ENCODE results near the gene PTAR1.
"Not testable (repeated sequence)": the region's sequence is repeated elsewhere in the genome, so short reads cannot be mapped to it uniquely, and the experiment has no call there.

The PTAR1 gene, protein sequence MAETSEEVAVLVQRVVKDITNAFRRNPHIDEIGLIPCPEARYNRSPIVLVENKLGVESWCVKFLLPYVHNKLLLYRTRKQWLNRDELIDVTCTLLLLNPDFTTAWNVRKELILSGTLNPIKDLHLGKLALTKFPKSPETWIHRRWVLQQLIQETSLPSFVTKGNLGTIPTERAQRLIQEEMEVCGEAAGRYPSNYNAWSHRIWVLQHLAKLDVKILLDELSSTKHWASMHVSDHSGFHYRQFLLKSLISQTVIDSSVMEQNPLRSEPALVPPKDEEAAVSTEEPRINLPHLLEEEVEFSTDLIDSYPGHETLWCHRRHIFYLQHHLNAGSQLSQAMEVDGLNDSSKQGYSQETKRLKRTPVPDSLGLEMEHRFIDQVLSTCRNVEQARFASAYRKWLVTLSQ

DNA sequence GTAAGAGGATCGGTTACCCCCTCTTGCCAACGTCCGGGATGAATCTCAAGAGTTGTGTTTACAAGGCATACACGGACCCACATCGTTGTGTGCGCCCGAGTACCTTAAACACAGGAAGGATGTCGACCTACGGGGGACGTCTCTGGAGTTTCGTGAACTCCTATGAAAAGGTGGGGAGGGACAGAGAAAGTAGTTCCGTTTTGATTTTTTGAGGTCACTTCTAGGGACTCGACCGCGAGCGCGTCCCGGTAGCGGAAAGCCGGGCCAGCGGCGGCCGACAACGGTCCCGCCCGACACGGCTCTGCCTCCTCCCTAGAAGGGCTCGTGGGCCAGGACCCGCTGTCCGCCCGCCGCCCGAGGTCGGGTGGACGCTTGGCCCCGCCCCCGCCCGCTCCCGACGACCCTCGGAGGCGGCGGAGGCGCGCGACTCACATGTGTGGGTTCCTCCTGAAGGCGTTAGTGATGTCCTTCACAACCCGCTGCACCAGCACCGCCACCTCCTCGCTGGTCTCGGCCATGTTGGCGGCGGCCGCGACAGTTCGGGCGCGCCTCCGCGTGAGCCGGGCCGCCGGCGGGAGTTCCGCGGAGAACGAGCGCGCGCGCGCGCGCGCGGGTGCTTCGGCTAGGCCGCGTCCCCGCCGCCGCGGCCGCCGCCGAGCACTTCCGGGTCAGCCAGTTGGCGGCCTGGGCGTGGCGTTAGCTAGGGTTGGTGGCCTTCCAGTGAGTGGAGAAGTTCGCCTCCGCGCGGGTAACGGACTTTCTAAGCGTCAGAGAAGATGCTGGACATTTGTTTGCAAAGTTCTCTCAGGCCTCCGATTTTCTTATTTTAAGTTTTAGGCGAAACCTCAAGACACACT, at the start of gene PTAR1:
TSS of gene PTAR1 (minus strand) at position 591 of the 857 bp plus-strand sequence. CDS start at position 518, 73 bp downstream.
- DNase-seq: peak; percentile 94

DNA sequence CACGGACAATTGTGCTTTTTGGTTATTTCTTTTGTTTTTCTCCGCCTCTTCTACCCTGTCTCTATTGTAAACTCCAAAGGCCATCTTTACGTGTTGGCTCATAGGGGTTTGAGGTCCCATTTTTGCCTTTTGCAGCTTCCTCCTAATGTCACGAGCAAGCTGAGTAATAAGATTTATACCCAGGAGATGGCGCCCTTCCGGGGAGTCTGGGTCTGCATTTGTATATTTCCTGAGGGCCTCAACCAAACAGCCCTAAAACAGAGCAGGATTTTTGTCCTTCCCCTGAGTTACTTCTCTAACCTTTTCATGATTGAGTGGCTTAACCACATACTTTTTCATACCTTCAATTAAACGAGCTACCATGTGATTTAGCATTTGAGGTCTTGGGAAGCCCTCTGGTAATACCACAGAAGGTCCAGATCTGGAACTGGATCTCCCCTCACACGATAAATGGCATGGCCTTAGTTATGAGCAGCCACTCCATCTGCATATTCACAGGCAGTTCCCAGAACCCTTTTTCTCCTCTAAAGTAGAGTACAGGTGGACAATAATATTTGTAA, 49.6 kb upstream of the PTAR1 start:
- peak; percentile 26 for DNase-seq

DNA sequence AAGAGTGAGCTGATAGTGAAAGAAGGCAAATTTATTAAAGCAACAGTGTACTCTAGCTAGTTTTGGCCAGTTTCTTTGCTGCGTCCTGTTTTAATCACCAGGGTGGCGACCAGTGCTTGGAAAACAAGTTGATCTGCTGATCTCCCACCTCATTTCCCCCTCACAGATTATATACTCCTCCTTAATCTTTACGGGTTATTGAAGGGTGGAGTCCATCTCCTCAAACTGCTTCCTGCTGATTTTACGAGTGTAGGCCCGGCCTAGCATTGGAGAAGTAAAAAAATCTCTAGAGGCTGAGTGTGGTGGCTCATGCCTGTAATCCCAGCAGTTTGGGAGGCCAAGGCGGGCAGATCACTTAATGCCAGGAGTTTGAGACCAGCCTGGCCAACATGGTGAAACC, 46.8 kb upstream of the PTAR1 start:
- no peak for DNase-seq

DNA sequence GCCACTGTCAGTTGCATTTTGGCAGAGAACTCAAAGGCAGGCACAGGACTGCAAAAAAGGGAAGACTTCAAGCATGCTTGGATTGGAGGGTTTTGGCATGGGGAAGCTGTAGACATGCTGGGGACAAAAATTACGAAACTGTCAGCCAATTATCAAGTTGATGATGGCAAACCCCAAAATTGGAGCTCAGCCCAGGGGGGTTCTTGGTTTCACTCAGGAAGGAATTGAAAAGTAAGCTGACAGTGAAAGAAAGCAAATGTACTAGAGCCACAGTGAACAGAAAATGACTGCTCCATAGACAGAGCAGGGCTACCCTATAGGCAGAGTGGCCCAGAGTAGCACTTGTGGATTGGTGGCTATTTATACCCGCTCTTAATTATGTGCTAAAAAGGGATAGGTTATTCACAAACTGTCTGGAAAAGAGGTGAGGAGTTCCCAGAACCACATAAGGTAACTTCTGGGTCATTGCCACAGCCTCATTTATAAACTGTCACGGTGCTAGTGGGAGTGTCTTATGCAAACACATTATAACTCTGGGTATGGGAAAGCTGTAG, 46.2 kb upstream of the PTAR1 start:
- no peak for DNase-seq

DNA sequence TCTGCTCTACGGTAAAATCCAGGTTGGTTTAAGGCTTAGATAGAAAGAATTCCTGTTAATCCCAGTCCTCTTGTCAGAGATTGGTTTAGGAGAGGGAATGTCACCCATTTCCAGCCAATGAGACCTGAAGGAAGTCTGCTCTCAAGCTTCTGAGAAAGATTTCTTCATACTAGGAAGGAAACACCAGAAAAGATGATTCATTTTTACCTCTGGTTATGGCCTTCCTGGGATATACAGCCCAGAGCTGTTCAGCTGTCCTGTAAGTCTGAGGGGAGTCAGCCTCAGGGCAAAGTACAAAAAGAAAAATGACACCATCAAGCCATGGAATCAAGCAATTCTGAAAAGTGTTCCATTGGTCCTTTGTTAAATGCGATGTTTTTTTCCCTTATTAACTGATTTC, 42.2 kb upstream of the PTAR1 start:
- DNase-seq: no peak

DNA sequence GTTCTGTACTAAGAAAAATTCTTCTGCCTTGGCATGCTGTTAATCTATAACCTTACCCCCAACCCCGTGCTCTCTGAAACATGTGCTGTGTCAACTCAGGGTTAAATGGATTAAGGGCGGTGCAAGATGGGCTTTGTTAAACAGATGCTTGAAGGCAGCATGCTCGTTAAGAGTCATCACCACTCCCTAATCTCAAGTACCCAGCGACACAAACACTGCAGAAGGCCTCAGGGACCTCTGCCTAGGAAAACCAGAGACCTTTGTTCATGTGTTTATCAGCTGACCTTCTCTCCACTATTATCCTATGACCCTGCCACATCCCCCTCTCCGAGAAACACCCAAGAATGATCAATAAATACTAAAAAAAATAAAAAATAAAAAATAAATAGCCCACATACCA, 40.2 kb upstream of the PTAR1 start:
- not testable (repeated sequence) for DNase-seq

DNA sequence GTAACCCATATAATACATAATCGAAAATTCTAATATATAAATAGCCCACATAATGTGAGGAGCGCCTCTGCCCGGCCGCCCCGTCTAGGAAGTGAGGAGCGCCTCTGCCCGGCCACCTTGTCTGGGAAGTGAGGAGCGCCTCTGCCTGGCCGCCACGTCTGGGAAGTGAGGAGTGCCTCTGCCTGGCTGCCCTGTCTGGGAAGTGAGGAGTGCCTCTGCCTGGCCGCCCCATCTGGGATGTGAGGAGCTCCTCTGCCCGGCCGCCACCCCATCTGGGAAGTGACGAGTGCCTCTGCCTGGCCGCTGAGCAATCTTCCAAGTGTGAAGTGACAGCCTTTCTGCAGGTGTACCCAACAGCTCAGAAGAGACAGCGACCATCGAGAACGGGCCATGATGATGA, 39.7 kb upstream of the PTAR1 start:
- not testable (repeated sequence) for DNase-seq

DNA sequence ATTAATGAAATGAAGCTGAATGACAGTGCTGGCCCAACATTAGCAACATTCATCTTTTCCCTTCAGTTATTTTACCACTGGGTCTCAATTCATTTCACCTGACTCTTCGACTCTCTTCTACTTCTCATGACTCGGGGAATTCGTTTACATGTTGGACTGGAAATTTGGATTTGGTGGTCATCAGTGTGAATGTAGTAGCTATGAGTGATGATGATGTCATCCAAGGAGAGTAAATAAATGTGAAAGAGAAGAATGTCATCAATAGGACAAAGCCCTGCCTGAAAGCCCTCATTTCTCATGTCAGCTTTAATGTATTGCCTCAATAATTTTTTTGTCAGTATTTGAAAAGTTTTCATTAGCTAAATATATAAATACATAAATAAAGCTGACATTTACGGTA, 38.9 kb upstream of the PTAR1 start:
- no peak for DNase-seq

DNA sequence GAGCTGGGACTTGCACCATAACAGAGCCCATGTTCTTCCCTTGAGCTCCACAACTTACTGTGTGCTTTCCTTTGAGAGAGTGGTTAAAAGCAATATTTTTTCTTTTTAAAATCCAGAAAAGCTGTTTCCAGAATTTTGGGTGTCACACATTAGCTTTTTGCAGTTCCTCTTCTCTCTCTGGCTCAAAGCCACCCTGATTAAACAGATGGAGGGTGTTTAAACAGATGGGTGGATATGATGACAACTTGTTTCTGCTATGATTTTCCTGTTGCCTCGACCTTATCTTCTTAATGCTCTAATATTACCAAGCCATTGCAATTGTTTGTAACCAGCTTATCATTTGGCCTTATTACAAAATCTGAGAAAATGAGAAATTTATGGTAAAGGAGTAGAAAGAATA, 37.9 kb upstream of the PTAR1 start:
- DNase-seq: no peak

DNA sequence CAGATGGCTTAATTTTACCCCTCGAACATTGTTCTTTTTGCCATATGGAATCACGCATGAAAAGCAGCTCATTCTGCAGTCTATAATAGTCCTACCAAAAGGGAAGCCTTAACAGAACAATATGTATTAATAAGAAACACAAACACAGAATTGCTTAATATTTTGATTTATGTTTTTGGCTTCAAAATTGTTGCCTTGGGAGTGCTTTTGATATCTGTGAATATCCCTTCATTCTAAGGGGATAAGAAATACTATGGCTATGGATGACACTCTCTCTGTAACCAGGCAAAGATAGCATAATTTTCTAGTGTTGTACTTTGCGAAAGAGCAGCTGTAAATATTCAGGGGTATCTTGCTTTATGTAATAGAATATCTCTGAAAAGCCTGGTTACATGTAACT, 34.5 kb upstream of the PTAR1 start:
- no peak for DNase-seq

DNA sequence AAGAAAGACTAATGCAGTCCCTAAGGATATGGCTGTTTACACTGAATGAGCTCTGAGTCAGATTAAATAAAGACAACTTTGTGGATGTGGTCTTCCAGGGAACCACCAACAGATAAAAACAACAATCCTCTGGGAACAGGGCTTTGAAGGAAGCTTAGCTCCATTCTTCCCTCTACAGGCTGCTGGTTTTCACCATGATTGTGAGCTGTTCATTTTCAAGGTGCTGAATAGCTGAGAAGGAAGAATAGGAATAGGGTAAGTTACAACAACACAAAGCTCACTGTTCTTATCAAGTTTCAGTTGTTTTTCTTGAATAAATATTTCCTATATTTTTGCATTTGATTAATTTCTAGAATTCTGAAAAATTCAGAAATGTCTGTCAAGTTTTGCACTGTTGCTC, 25.9 kb upstream of the PTAR1 start:
- no peak for DNase-seq

DNA sequence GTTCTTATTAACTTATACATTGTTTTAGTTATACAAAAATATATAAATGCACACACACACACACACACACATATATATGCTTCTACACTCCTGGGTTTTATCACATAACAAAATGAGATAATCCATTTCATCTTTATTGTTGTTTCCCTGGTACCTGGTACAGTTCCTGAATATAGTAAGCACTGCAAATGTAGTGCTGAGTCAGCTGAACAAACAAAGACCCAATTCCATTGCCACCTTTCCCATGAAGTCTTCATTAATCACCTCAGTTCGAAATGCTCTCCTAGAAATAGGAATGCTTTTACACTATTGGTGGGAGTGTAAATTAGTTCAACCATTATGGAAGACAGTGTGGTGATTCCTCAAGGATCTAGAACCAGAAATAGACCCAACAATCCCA, 13.4 kb upstream of the PTAR1 start:
- DNase-seq: no peak

DNA sequence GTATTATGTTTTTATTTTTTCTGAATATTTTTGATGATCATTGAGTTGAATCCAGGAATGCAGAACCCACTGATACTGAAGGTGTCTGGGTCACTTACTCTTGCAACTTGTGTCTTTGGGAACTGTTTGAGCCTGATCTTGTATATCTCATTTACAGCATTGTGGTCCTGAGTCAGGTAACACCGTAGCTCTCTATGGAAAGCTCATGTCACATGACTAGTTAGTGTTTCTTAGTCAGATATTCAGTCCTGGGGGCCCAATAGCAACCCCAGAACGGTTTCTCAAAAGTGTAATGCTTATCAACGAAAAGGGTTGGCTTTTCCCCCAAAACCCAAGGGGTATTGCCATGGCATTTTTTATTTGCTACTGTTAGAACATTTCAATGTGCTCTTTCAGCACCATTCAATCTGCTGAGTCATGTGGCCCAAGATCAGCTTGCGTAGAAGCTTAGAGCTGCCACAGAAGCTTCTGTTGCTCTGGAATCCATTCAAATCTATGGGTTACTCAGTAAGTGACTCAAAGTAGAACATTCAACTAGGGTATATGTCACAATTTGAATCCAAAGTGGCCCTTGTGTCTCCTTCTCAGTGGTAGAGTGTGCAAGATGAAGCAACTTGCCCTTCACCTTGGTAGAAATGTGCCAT, 12.1 kb upstream of the PTAR1 start:
- no peak for DNase-seq

DNA sequence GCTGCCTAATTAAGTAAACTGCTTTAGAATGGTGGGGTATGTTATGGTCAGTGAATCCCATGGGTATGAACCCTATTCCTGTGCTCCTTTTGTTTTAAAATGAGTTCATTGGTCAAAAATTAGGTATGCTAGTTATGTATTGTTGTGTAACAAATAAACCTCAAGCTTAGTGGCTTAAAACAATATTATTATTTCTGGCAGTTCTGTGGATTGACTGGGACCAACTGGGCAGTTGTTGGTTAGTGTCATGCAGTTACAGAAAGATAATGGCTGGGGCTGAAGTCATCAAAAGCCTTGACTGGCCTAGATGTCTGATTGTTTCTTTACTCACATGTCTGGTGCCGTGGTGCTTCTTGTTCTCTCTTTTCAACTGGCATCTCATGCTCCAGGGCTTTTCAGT, 8.9 kb upstream of the PTAR1 start:
- DNase-seq: no peak

DNA sequence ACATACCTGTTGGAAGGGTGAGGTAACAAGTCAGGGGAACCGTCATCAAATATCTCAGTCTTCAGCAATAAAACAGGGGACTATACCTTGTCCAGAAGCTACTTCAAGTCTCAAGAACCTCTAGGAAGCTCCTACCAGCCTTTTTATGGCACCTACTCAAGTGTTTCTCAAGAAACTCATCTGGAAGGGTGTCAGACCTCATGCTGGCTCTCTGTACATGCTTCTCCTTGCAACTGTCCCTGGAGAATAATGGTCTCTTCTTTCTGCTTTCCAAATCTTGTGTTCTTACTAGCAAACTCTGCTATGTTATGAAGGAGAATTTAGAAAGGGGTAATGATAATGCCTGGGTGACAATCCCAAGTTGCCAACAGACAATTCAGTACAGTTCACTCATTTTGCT, 8.3 kb upstream of the PTAR1 start:
- DNase-seq: no peak

DNA sequence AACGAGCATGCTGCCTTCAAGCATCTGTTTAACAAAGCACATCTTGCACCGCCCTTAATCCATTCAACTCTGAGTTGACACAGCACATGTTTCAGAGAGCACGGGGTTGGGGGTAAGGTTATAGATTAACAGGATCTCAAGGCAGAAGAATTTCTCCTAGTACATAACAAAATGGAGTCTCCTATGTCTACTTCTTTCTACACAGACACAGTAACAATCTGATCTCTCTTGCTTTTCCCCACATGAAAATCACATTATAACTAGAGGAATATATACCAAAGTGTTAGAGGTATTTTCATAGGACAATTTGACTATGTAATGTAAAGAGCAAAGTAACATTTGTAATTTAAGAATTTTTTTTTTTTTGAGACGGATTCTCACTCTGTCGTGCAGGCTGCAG, 4.1 kb upstream of the PTAR1 start:
- not testable (repeated sequence) for DNase-seq

DNA sequence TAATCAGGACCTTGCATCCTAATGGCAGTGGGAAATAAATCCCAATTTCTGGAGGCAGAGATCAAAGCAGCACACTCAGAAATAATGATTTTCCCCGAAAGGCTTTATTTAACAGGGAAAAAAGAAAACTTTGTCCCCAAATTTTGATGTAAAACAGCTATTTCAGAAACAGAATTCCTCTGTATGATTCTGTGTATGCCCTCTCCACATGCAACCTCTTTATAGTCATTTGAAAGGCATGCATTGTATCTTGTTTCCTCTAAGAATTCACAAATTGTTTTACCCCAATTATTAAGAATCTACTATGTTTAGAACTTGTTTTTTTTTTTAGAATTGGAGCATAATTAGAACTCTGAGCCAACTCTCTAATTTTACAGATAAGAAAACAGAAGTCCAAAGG, 2.7 kb upstream of the PTAR1 start:
- no peak for DNase-seq

DNA sequence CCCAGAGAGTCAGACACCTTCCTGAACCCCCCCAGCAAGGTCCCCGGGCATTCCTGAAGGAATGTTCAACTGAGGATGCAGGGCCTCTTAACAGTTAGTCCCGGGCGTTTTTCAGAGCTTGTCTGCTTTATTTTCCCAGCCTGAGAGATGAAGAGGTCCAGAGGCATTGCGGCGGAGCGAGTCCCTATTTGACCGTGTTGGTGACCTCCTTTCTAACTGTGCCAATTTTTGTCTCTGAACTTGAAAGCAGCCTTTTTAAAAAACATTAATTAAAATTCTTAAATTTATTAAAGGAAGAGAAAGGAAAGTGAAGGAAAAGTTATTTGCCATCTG, 433 bp upstream of the PTAR1 start:
- no peak for DNase-seq

DNA sequence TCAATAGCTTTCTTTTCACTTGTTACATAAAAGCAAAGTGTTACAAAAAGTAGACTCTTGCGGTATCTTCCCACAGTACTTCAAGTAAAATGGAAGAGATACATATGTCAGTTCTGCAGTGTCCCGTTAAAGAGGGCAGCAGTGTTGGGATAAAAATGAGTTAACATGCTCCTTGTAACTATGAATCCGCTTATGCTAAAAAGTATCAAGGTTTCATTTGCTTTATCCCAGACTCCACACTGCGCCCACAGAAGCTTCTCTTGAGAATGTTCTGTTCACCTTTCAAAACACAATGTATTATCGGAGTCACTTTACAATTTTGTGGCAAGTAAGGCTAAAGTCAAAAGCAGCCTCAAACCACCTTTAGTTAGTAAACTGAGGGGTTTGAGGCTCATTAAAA, 790 bp downstream of the PTAR1 start:
- no peak for DNase-seq

DNA sequence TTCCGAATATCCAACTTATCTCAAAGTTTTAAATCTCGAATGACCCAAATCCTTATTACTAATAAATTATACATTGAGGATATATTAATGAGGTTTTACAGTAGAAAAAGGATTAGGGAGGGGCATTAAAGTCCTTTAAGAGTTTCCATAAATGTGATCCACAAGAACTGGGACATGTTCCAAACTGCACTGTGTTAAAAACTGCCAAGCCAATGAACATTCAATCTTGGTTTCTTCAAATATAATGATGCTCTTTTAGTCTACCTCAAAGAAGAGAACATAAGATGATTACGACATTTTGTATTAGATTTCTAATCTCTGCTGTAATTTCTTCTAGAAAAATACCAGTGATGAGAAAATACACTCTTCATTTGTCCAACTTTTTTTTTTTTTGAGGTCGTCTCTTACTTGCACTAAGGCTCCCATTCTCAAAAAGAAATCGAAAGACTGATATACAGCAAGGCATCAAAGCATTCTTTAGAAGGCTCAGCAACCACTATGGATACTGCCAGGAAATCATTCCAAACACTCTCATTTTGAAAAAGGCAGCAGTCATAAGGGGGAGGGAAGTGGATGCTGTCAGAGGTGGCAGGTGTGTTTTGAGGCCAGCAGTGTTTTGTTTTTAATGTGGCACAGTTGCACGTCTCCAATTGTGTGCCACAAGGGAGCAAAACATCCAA, 1.7 kb downstream of the PTAR1 start:
- DNase-seq: peak; percentile 4

DNA sequence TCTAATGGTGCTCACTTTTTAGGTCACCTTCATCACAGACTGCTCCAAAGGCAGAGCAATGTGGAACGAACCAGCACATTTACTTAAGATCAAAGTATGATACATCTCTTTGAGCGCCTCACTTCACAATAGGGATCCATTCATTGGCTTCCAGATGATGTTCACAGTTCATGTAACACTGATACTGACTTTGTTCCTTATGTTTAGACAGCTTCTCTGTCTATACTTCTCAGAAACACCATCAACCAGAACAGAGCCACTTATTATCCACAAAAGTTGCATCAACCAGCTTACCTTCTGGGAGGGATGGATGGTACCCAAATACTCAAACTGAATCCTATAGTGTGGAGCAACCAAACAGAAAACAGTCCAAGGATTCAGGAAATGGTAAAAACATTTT, 4.6 kb downstream of the PTAR1 start:
- no peak for DNase-seq

DNA sequence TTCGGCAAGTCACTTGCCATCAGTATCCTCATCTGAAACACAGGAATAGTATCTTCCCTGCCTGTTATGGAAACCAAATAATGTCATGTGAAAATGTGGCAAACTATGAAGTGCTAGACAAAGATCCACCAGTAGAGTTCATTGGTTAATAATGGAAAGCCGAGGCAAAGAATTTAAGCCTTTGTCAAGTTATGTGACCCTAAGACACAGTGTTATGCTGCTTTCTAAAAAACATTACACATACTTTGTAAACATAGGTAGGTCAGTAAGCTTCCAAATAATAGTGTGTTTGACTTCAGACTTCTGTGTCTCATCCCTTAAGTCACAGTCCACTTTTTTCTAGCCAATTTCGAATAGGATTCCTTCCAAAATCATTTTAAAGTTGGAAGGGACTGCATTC, 6.0 kb downstream of the PTAR1 start:
- DNase-seq: no peak

DNA sequence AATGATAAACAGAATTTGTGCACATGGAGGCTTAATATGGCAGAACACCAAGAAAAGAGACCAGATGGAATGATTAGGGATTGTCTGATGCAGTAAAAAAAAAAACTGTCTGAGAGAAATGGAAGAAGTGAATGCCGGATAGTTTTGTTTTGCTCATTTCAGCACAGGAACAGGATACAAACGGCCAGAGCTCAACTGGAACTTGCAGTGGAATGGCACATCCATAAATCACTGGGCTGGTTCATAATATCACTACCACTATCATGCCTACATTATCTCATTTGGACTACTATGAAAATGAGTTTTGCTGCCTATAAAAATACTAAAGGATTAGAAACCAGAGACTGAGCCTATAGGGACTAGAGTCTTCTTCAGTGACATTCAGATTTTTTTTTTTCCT, 9.7 kb downstream of the PTAR1 start:
- DNase-seq: no peak
